Non-pigmented ciliary epithelial cell (primary cell): ENCODE measurements around the gene RBMX.

Experiments used
- DNase-seq: peaks from one replicate; pipeline ENCODE4 v3.0.0-alpha.2; 2010; ENCODE audit warnings: low read depth

The RBMX gene

GRCh38 chrX:136835761-136836160, 44.8 kb downstream of the RBMX start:
- DNase-seq: no peak

- DNase-seq: no peak
Observed at GRCh38 chrX:136829413-136829812, 51.1 kb downstream of the RBMX start.

GRCh38 chrX:136828830-136829229, 51.7 kb downstream of the RBMX start:
- no peak for DNase-seq

- DNase-seq: no peak
Observed at GRCh38 chrX:136827026-136827425, 53.5 kb downstream of the RBMX start.

GRCh38 chrX:136825771-136826170, 54.8 kb downstream of the RBMX start:
- no peak for DNase-seq
